IMR-90 (cell line): Measurements from ENCODE around the gene LAMB3.

Source experiments
- BHLHE40 ChIP-seq: fragments of 150-350 bp; IDR thresholded peaks from 2 replicates; pipeline ENCODE4 v1.6.1; 2016; ENCODE audit warnings: mild to moderate bottlenecking, low read depth, low read length
- CHD1 ChIP-seq: IDR thresholded peaks from 2 replicates; pipeline ENCODE4 v1.6.1; 2012; ENCODE audit warnings: low read depth, low read length, improper control_type of control experiment
- CTCF ChIP-seq: conservative IDR thresholded peaks from 2 replicates; pipeline ENCODE4 v1.5.1; 2012; ENCODE audit warnings: mild to moderate bottlenecking, low read depth, low read length, improper control_type of control experiment
- MAFK ChIP-seq: IDR thresholded peaks from 2 replicates; pipeline ENCODE4 v1.6.1; 2012; ENCODE audit warnings: low read depth, low read length, improper control_type of control experiment
- POLR2A ChIP-seq: IDR thresholded peaks from 2 replicates; pipeline ENCODE4 v1.6.1; 2012; ENCODE audit warnings: mild to moderate bottlenecking, low read depth, low read length

DNA sequence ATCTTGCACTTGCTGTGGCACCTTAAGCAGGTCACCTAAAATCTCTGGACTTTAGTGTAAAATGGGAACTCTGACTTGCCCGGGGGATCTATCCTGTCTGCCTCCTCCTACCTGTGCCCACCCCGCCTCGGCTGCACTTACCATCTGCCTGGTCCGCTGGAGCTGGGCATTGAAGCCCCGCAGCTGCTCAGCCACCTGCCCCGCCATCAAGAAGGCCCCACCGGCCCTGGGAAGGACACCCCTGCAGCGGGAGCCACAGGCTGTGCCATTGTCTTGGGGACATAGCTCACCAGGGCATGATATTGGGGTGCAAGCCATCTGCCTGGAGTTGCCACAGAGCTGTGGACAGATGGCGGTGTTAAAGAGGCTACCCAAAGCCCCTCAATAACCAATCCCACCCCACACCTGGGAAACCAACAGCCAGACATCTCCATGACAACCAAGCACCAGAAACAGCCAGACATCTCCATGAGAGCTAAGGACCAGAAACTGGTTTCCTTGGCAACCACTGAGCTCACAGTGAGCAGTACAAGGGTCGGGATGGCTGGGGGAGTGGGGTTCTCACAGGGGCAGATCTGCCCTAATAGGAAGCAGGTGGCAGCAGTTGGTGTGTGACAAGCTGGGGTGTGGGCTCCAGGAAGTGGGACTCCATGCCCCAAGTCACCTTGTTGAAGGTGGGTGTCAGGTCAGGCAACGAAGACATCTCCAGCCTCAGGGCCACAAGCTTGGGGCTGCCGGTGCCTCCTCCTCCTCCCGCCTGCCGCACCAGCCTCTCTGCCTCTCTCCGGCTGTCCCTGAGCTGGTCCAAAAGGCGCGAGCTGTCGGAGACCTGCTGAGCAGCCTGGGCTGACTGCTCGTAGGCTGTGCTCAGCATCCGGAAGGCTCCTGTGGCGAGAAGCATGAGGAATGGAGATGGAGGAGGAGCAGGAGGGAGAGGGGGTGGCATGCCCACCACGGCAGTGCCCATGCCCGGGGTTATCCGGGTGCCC, 29.1 kb downstream of the LAMB3 start:
- TF ChIP-seq POLR2A: no peak
- no peak for TF ChIP-seq CTCF
- TF ChIP-seq CHD1: no peak
- TF ChIP-seq MAFK: no peak
- TF ChIP-seq BHLHE40: no peak
